ENCODE results near the gene WDR76.

DNA sequence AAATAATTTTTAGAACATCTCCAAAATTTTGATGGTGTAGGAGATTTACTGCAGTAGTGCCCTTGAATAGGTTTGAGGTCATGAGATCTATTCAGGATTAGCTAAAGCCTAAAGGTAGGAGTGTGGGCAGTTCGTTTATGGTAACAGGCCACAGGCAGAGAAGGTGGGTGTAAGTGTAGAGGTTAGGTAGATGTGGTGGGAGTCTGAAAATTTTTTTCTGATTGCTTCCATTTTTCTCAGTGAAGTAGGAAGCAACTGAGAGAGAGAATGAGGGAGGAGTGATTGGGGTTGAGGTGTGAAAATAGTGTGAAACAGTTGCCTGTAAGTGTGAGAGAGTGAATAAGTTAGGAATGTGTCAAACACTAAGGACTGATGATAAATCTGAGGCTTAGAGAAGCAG, 47.8 kb upstream of the WDR76 start:
- TF ChIP-seq, protein P1, sequence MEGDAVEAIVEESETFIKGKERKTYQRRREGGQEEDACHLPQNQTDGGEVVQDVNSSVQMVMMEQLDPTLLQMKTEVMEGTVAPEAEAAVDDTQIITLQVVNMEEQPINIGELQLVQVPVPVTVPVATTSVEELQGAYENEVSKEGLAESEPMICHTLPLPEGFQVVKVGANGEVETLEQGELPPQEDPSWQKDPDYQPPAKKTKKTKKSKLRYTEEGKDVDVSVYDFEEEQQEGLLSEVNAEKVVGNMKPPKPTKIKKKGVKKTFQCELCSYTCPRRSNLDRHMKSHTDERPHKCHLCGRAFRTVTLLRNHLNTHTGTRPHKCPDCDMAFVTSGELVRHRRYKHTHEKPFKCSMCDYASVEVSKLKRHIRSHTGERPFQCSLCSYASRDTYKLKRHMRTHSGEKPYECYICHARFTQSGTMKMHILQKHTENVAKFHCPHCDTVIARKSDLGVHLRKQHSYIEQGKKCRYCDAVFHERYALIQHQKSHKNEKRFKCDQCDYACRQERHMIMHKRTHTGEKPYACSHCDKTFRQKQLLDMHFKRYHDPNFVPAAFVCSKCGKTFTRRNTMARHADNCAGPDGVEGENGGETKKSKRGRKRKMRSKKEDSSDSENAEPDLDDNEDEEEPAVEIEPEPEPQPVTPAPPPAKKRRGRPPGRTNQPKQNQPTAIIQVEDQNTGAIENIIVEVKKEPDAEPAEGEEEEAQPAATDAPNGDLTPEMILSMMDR (IDR thresholded peaks at IDR 0.05; ENCODE audit: insufficient read depth, low read length) = no peak
- TF ChIP-seq, protein P2, sequence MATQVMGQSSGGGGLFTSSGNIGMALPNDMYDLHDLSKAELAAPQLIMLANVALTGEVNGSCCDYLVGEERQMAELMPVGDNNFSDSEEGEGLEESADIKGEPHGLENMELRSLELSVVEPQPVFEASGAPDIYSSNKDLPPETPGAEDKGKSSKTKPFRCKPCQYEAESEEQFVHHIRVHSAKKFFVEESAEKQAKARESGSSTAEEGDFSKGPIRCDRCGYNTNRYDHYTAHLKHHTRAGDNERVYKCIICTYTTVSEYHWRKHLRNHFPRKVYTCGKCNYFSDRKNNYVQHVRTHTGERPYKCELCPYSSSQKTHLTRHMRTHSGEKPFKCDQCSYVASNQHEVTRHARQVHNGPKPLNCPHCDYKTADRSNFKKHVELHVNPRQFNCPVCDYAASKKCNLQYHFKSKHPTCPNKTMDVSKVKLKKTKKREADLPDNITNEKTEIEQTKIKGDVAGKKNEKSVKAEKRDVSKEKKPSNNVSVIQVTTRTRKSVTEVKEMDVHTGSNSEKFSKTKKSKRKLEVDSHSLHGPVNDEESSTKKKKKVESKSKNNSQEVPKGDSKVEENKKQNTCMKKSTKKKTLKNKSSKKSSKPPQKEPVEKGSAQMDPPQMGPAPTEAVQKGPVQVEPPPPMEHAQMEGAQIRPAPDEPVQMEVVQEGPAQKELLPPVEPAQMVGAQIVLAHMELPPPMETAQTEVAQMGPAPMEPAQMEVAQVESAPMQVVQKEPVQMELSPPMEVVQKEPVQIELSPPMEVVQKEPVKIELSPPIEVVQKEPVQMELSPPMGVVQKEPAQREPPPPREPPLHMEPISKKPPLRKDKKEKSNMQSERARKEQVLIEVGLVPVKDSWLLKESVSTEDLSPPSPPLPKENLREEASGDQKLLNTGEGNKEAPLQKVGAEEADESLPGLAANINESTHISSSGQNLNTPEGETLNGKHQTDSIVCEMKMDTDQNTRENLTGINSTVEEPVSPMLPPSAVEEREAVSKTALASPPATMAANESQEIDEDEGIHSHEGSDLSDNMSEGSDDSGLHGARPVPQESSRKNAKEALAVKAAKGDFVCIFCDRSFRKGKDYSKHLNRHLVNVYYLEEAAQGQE (IDR thresholded peaks at IDR 0.05; ENCODE audit: insufficient replicate concordance, low read depth) = no peak
- no peak for TF ChIP-seq POLR2AphosphoS5 (IDR thresholded peaks at IDR 0.05; ENCODE audit: low read depth)
- no peak for TF ChIP-seq SPI1 (IDR thresholded peaks at IDR 0.05; ENCODE audit: borderline replicate concordance, low read depth)

Data from HL-60 (cell line).